WTC11 (cell line): ENCODE results near the gene TUBA4B. TPM values are rescaled to one million over a fixed set of nuclear protein-coding genes. Genes with fewer than 3 reads are reported as not detected.

Experiments
- ATAC-seq: fragments of 200-7000 bp; cut with Tn5 transposase; 2 replicates; pipeline ENCODE4 v1.10.0; 2021; ENCODE audit warnings: mild to moderate bottlenecking, moderate library complexity
- CTCF ChIA-PET: fragments of 300-600 bp; sonication (Branson Sonifier 250); formaldehyde crosslinking; loops from one replicate; lab custom pipeline; 2021; ENCODE audit warnings: antibody characterized with exemption; lab: Charles Lee
- POLR2A ChIA-PET: fragments of 350-600 bp; sonication (Branson Sonifier 250); formaldehyde crosslinking; loops from one replicate; lab custom pipeline; 2021; ENCODE audit warnings: antibody characterized with exemption; lab: Charles Lee
- DNase-seq: peaks from one replicate; pipeline ENCODE4 v3.0.0; 2021; ENCODE audit warnings: low spot score
- H3K27ac Mint-ChIP-seq: 2 replicates; pipeline ENCODE4 v1.8.0; 2021; ENCODE audit warnings: mixed read lengths
- H3K27me3 Mint-ChIP-seq: 2 replicates; pipeline ENCODE4 v1.8.0; 2021; ENCODE audit warnings: low read depth, mild to moderate bottlenecking, moderate library complexity, mixed read lengths
- H3K36me3 Mint-ChIP-seq: 2 replicates; pipeline ENCODE4 v1.8.0; 2021; ENCODE audit warnings: mixed read lengths
- H3K4me1 Mint-ChIP-seq: 2 replicates; pipeline ENCODE4 v1.8.0; 2022; ENCODE audit warnings: mixed read lengths
- H3K4me3 Mint-ChIP-seq: 2 replicates; pipeline ENCODE4 v1.8.0; 2021; ENCODE audit warnings: mild to moderate bottlenecking, moderate library complexity, mixed read lengths
- H3K9me3 Mint-ChIP-seq: 2 replicates; pipeline ENCODE4 v1.8.0; 2021; ENCODE audit warnings: mixed read lengths
- AFF4 ChIP-seq: sonication (generic); formaldehyde crosslinking; IDR thresholded peaks from 2 replicates; pipeline ENCODE4 v1.8.1; 2023; ENCODE audit warnings: mild to moderate bottlenecking, missing genetic modification reagents, borderline replicate concordance
- AR ChIP-seq: fragments of 250-450 bp; sonication (Bioruptor Pico); IDR thresholded peaks from 2 replicates; pipeline ENCODE4 v1.9.0; 2021; ENCODE audit warnings: mild to moderate bottlenecking
- EMX1 ChIP-seq: fragments of 250-450 bp; sonication (Bioruptor Pico); IDR thresholded peaks from 2 replicates; pipeline ENCODE4 v1.8.0; 2021; ENCODE audit warnings: mild to moderate bottlenecking
- ERG ChIP-seq: fragments of 250-450 bp; sonication (Bioruptor Pico); IDR thresholded peaks from 2 replicates; pipeline ENCODE4 v1.8.0; 2021; ENCODE audit warnings: mild to moderate bottlenecking
- ESRRA ChIP-seq: sonication (generic); formaldehyde crosslinking; IDR thresholded peaks from 2 replicates; pipeline ENCODE4 v1.8.1; 2022; ENCODE audit warnings: mild to moderate bottlenecking, missing genetic modification reagents, borderline replicate concordance
- GRHL2 ChIP-seq: fragments of 250-450 bp; sonication (Bioruptor Pico); IDR thresholded peaks from 2 replicates; pipeline ENCODE4 v1.8.0; 2022; ENCODE audit warnings: mild to moderate bottlenecking, moderate library complexity; ENCODE audit not compliant: insufficient replicate concordance, severe bottlenecking
- MAX ChIP-seq: sonication (generic); formaldehyde crosslinking; IDR thresholded peaks from 2 replicates; pipeline ENCODE4 v1.8.0; 2022; ENCODE audit warnings: mild to moderate bottlenecking, missing genetic modification reagents
- NFYB ChIP-seq: sonication (generic); formaldehyde crosslinking; conservative IDR thresholded peaks from 2 replicates; pipeline ENCODE4 v1.8.0; 2022; ENCODE audit warnings: low read depth, missing genetic modification reagents
- NR2C2 ChIP-seq: sonication (generic); formaldehyde crosslinking; IDR thresholded peaks from 2 replicates; pipeline ENCODE4 v1.8.0; 2022; ENCODE audit warnings: mild to moderate bottlenecking, missing genetic modification reagents
- RELA ChIP-seq: sonication (generic); formaldehyde crosslinking; IDR thresholded peaks from 2 replicates; pipeline ENCODE4 v1.8.1; 2022; ENCODE audit warnings: missing genetic modification reagents, mild to moderate bottlenecking, borderline replicate concordance
- RORB ChIP-seq: fragments of 250-450 bp; sonication (Bioruptor Pico); IDR thresholded peaks from 2 replicates; pipeline ENCODE4 v1.9.0; 2021; ENCODE audit warnings: mild to moderate bottlenecking
- SOX15 ChIP-seq: fragments of 250-450 bp; sonication (Bioruptor Pico); IDR thresholded peaks from 2 replicates; pipeline ENCODE4 v1.9.0; 2021; ENCODE audit warnings: mild to moderate bottlenecking
- TEAD4 ChIP-seq: sonication (generic); formaldehyde crosslinking; IDR thresholded peaks from 2 replicates; pipeline ENCODE4 v1.8.0; 2022; ENCODE audit warnings: mild to moderate bottlenecking, missing genetic modification reagents
- ZBTB21 ChIP-seq: sonication (generic); formaldehyde crosslinking; IDR thresholded peaks from 2 replicates; pipeline ENCODE4 v1.8.1; 2023; ENCODE audit warnings: mild to moderate bottlenecking, missing genetic modification reagents, borderline replicate concordance
- ZNF263 ChIP-seq: sonication (generic); formaldehyde crosslinking; IDR thresholded peaks from 2 replicates; pipeline ENCODE4 v1.8.1; 2022; ENCODE audit warnings: low read depth, mild to moderate bottlenecking, moderate library complexity, missing genetic modification reagents
- ZNF281 ChIP-seq: sonication (generic); formaldehyde crosslinking; IDR thresholded peaks from 2 replicates; pipeline ENCODE4 v1.8.0; 2023; ENCODE audit warnings: mild to moderate bottlenecking, missing genetic modification reagents
- ZNF671 ChIP-seq: fragments of 250-450 bp; sonication (Bioruptor Pico); IDR thresholded peaks from 2 replicates; pipeline ENCODE4 v1.8.0; 2021; ENCODE audit warnings: mild to moderate bottlenecking
- total RNA-seq: library from RNA; stranded (reverse); gene quantifications from 3 replicates; pipeline ENCODE4 v1.2.3, GENCODE V29; 2021

Gene TUBA4B
- total RNA-seq, 1 experiment from 2014 or later: 0.20 TPM

- no peak for TF ChIP-seq ERG (CRISPR knock-in tag)
- TF ChIP-seq, all 79 proteins: peak for 0
Observed at GRCh38 chr2:219290381-219291171, 37.5 kb downstream of the TUBA4B start (continued).

GRCh38 chr2:219291394-219291793, 38.4 kb downstream of the TUBA4B start:
- no peak for ATAC-seq
- CTCF ChIA-PET: interaction anchor here (5.7 kb wide), 1 partner anchor 12 kb away, joined by 158 read pairs; the partner anchor contains the start of gene DNAJB2
- POLR2A ChIA-PET: interaction anchor here (1.1 kb wide), 1 partner anchor 74 kb away, joined by 3 read pairs; no protein-coding TSS in a partner anchor
- peaks cover 37% of the 10 kb centered on the region for H3K27me3 Mint-ChIP-seq
- no peaks in the 10 kb centered on the region for H3K36me3 Mint-ChIP-seq
- no peak overlapping the region for H3K4me3 Mint-ChIP-seq
- no peak overlapping the region for H3K27ac Mint-ChIP-seq
- peaks cover 5% of the 10 kb centered on the region; the same call in 1 of the 2 replicates for H3K9me3 Mint-ChIP-seq
- peaks cover 18% of the 10 kb centered on the region for H3K4me1 Mint-ChIP-seq
- TF ChIP-seq NFYB (CRISPR knock-in tag) (no peak), RORB (CRISPR knock-in tag) (no peak), NR2C2 (CRISPR knock-in tag) (no peak)
- DNase-seq: no peak

GRCh38 chr2:219291910-219292490, 39.0 kb downstream of the TUBA4B start:
- Mint-ChIP-seq H3K27me3 (peaks cover 43% of the 10 kb centered on the region), H3K27ac (no peak overlapping the region), H3K4me3 (no peak overlapping the region), H3K9me3 (peaks cover 5% of the 10 kb centered on the region; the same call in 1 of the 2 replicates), H3K4me1 (peaks cover 15% of the 10 kb centered on the region), H3K36me3 (no peaks in the 10 kb centered on the region)
- ChIA-PET CTCF (interaction anchor here (5.7 kb wide), 1 partner anchor 13 kb away, joined by 158 read pairs; the partner anchor contains the start of gene DNAJB2), POLR2A (no interaction called here)
- no peak for TF ChIP-seq ZNF263
- TF ChIP-seq ZNF671 (CRISPR knock-in tag): no peak
- no peak for TF ChIP-seq EMX1 (CRISPR knock-in tag)
- no peak for TF ChIP-seq ZNF281 (CRISPR knock-in tag)
- no peak for TF ChIP-seq AFF4 (CRISPR knock-in tag)
- ATAC-seq: no peak
- DNase-seq: no peak

GRCh38 chr2:219292616-219293015, 39.6 kb downstream of the TUBA4B start:
- CTCF ChIA-PET: interaction anchor here (5.7 kb wide), 1 partner anchor 13 kb away, joined by 158 read pairs; the partner anchor contains the start of gene DNAJB2
- peaks cover 49% of the 10 kb centered on the region for H3K27me3 Mint-ChIP-seq
- DNase-seq: no peak
- no peak for TF ChIP-seq AR (CRISPR knock-in tag)
- TF ChIP-seq GRHL2 (CRISPR knock-in tag): no peak
- TF ChIP-seq RORB (CRISPR knock-in tag): no peak
- TF ChIP-seq ZBTB21: no peak
- no peak for TF ChIP-seq RELA (CRISPR knock-in tag)
- TF ChIP-seq SOX15 (CRISPR knock-in tag): no peak
- TF ChIP-seq TEAD4 (CRISPR knock-in tag): no peak
- no peak for TF ChIP-seq MAX (CRISPR knock-in tag)
- TF ChIP-seq ZNF671 (CRISPR knock-in tag): no peak
- TF ChIP-seq ESRRA (CRISPR knock-in tag): no peak

More at GRCh38 chr2:219292616-219293015, 39.6 kb downstream of the TUBA4B start:
- Mint-ChIP-seq H3K4me1 (peaks cover 15% of the 10 kb centered on the region), H3K36me3 (no peaks in the 10 kb centered on the region), H3K27ac (no peak overlapping the region), H3K9me3 (peaks cover 5% of the 10 kb centered on the region; the same call in 1 of the 2 replicates), H3K4me3 (no peak overlapping the region)
- ATAC-seq: no peak
- POLR2A ChIA-PET: no interaction called here
